Vagina (tissue), 2 donors: ENCODE data around the gene TSSK6.

ENCODE experiments used
- POLR2A ChIP-seq, 2 donors: fragments of 450-650 bp; IDR thresholded peaks; one replicate each; pipeline ENCODE4 v1.6.1; 2017; ENCODE audit warnings: antibody characterized with exemption in 2 of 2, mild to moderate bottlenecking in 2 of 2, moderate library complexity in 2 of 2
- POLR2AphosphoS5 ChIP-seq, 2 donors: sonication (generic); formaldehyde crosslinking; IDR thresholded peaks; one replicate each; pipeline ENCODE4 v1.9.0; 2017; ENCODE audit warnings: antibody characterized with exemption in 2 of 2, mild to moderate bottlenecking in 2 of 2, low read depth in 1 of 2; ENCODE audit not compliant: insufficient read depth in 1 of 2
- TF ChIP-seq, protein P1 (sequence below), 3 experiments: fragments of 450-650 bp in 2 of 3; fragments of 200-600 bp in 1 of 3; sonication (generic) in 1 of 3; IDR thresholded peaks; one replicate each; pipeline ENCODE4 v1.5.1; 2017 to 2019; ENCODE audit warnings: antibody characterized with exemption in 3 of 3, mild to moderate bottlenecking in 2 of 3, moderate library complexity in 2 of 3

DNA sequence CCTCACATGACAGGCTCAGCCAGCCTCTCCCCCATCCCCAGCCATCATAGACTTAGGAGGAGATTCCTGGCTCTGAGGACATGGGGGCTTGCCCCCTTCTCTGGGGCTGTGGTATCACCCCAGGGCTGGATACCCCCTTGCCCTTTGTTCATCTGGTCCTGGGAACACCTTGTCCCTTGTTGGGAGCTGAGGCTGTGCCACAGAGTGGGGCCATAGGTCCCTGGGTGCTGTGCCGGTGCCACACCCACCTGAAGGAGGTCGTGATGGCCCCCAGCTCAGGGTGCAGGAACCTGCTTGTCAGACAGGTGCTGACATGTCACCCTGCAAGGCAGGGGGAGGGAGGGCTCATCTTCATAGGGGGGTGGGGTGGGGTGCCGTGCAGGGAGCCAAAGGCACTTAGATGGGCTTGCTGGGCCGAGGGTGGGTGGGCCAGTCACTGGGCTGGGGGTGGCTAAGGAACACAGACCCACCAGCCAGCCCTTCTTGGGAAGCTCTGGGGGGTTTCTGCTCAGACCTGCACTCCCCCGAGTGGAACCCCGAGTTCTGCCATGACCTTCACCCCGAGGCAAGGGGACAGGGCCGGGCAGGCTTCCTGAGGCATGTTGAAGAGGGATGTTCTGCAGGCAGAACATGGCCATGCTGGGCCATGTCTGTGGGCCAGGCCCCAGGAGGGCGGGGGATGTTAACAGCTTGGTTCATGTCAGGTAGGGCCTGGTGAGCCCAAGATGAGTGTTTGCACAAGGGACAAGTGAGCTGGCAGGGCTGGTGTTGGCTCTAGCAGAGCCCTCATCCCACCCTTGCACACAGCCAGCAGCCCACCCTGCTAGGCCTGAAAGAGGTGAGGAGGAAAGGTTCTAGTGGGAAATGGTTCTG, 28.0 kb downstream of the TSSK6 start:
- TF ChIP-seq, protein P1, sequence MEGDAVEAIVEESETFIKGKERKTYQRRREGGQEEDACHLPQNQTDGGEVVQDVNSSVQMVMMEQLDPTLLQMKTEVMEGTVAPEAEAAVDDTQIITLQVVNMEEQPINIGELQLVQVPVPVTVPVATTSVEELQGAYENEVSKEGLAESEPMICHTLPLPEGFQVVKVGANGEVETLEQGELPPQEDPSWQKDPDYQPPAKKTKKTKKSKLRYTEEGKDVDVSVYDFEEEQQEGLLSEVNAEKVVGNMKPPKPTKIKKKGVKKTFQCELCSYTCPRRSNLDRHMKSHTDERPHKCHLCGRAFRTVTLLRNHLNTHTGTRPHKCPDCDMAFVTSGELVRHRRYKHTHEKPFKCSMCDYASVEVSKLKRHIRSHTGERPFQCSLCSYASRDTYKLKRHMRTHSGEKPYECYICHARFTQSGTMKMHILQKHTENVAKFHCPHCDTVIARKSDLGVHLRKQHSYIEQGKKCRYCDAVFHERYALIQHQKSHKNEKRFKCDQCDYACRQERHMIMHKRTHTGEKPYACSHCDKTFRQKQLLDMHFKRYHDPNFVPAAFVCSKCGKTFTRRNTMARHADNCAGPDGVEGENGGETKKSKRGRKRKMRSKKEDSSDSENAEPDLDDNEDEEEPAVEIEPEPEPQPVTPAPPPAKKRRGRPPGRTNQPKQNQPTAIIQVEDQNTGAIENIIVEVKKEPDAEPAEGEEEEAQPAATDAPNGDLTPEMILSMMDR (IDR thresholded peaks at IDR 0.05) = no peak
- TF ChIP-seq POLR2AphosphoS5 (IDR thresholded peaks at IDR 0.05; ENCODE audit: insufficient read depth in 1 of 2, low read depth in 1 of 2) (no peak), POLR2A (IDR thresholded peaks at IDR 0.05) (no peak)
